A172 (cell line): ENCODE data around the gene FCAMR. TPM values are rescaled to one million over a fixed set of nuclear protein-coding genes. Genes with fewer than 3 reads are reported as not detected.
"Not testable (repeated sequence)": the region's sequence is repeated elsewhere in the genome, so short reads cannot be mapped to it uniquely, and the experiment has no call there.

Experiments
- DNase-seq: peaks from one replicate; pipeline ENCODE4 v3.0.0-alpha.2; 2015; ENCODE audit warnings: low spot score
- total RNA-seq: library from RNA; depleted of rRNA; stranded (reverse); fragments of >200 nt; shearing (Covaris generic); gene quantifications from 2 replicates; pipeline ENCODE4 v1.2.3, GENCODE V29; 2014

The FCAMR gene
- total RNA-seq, 1 experiment from 2014 or later, result not detected

- DNase-seq, result no peak
Observed at GRCh38 chr1:206935491-206936067, 34.7 kb downstream of the FCAMR start.

GRCh38 chr1:206933333-206933945 lies 36.8 kb downstream of the FCAMR start:
- no peak for DNase-seq

- DNase-seq, result no peak
Observed at GRCh38 chr1:206932177-206932576, 38.1 kb downstream of the FCAMR start.

GRCh38 chr1:206931709-206932108 lies 38.6 kb downstream of the FCAMR start:
- no peak for DNase-seq

GRCh38 chr1:206930210-206930798 lies 40.0 kb downstream of the FCAMR start:
- no peak for DNase-seq

- DNase-seq, result no peak
Observed at GRCh38 chr1:206929524-206929923, 40.7 kb downstream of the FCAMR start.

- DNase-seq, result no peak
Observed at GRCh38 chr1:206926286-206926685, 44.0 kb downstream of the FCAMR start.

GRCh38 chr1:206925106-206925736 lies 45.0 kb downstream of the FCAMR start:
- DNase-seq, result no peak

GRCh38 chr1:206924592-206925105 lies 45.6 kb downstream of the FCAMR start:
- DNase-seq, result no peak

- not testable (repeated sequence) for DNase-seq
Observed at GRCh38 chr1:206923961-206924557, 46.2 kb downstream of the FCAMR start.

- DNase-seq, result no peak
Observed at GRCh38 chr1:206923009-206923960, 47.0 kb downstream of the FCAMR start.

GRCh38 chr1:206922524-206922923 lies 47.7 kb downstream of the FCAMR start:
- DNase-seq, result no peak

GRCh38 chr1:206921772-206922265 lies 48.4 kb downstream of the FCAMR start, which contains the start of gene FCMR:
TSS of gene FCMR (minus strand) at chr1:206921941. CDS start at chr1:206921854, 87 bp downstream.
- no peak for DNase-seq

GRCh38 chr1:206918076-206918475 lies 52.2 kb downstream of the FCAMR start:
- DNase-seq, result no peak

GRCh38 chr1:206916000-206916709 lies 54.1 kb downstream of the FCAMR start:
- DNase-seq, result no peak

- no peak for DNase-seq
Observed at GRCh38 chr1:206915030-206915735, 55.1 kb downstream of the FCAMR start.

GRCh38 chr1:206913766-206914537 lies 56.3 kb downstream of the FCAMR start:
- DNase-seq, result no peak

GRCh38 chr1:206912445-206913095 lies 57.7 kb downstream of the FCAMR start:
- peak; percentile 84 for DNase-seq
